ENCODE data around the gene TNFRSF1A. TPM values are rescaled to one million over a fixed set of nuclear protein-coding genes. Genes with fewer than 3 reads are reported as not detected.

The TNFRSF1A gene
- total and polyA plus RNA-seq, 9 of the 15 experiments (the other 6 are each of a cell fraction or from before 2014, with no cell fraction given) = 0.76 to 43.5 (median 30.0) TPM

DNA sequence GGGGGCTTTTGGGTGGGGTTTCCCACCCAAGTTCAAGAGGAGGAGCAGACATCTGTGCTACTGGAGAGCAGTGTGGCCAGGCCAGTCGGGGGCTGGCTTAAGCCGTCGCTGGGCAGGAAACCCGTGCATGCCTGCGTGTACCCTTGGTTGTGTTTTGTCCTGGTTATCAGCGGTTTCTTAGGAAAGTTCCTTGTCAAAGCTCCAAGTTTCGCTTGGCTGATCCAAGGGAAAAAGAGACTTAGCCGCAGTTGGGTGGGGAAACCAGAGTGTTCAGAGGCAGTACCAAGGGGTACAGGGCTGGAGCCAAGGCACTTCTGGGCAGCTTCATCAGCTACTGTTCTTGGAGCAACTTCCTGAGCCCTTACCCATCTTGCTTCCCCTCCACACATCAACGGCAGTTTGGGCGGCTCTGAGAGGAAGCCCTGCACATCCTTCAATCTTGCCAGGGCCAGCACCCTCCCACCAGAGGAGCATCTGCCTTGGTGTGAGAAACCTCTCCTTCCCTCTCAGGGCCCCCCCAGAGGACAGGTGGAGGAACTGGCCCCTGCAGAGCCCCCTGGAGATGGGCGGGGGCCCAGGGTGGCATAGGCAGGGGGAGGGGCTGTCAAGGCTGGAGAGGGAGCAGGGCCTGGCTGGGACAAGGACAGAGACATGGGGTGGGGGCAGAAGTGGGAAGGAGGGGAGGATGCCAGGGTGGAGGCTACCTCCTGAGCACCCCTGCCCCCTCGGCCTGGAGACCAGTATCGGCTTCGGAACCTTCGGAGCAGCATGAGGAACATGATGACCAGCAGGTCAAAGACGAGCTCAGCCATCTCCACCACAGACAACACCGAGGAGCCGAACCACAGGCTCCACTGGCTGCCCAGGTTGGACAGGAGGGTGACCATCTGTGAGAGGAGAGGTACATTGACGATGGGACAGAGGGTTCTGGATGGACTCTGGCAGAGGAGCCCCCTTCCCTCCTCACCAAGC lies 5.8 kb upstream of the TNFRSF1A start:
- Histone ChIP-seq H3K9me1 (ENCODE audit: control insufficient read depth, insufficient read depth, low read length) (no peaks in the 10 kb centered on the region), H3K9me3 (replicated peaks; ENCODE audit: control insufficient read depth, insufficient read depth, low read depth, low read length) (no peaks in the 10 kb centered on the region), H2AFZ (ENCODE audit: low read depth, low read length) (no peak overlapping the region), H3K4me1 (replicated peaks in 1 of 2; ENCODE audit: control insufficient read depth in 2 of 2, insufficient read depth in 2 of 2, low read length in 2 of 2) (peaks cover 21 to 25% of the 10 kb centered on the region in 2 experiments), H3K36me3 (ENCODE audit: control insufficient read depth, insufficient read depth, low read length) (no peaks in the 10 kb centered on the region), H3K4me3 (no peak overlapping the region), H3K27me3 (ENCODE audit: control insufficient read depth in 2 of 2, insufficient read depth in 2 of 2, low read length in 2 of 2) (peaks cover 0 to 19% of the 10 kb centered on the region in 2 experiments; a peak in 2 of 5 replicates), H4K20me1 (replicated peaks; ENCODE audit: control insufficient read depth, insufficient read depth, low read length) (peaks cover 11% of the 10 kb centered on the region; the same call in 1 of the 2 replicates), H3K27ac (ENCODE audit: extremely low read depth, low read depth, low read length) (no peak overlapping the region), H3K4me2 (ENCODE audit: insufficient read depth, low read length) (no peak overlapping the region), H3K79me2 (ENCODE audit: control insufficient read depth, insufficient read depth, low read length) (no peaks in the 10 kb centered on the region), H3K9ac (ENCODE audit: insufficient read depth in 1 of 2, low read depth in 2 of 2, low read length in 2 of 2) (no peak overlapping the region; a peak in 1 of 4 replicates)
- POLR2A ChIA-PET = interaction anchor here (0.5 kb wide), 1 partner anchor 23 kb away, joined by 4 read pairs; no protein-coding TSS in a partner anchor
- FAIRE-seq = no peak
- CTCF ChIA-PET (ENCODE audit: low intra/inter-chr PET ratio) = no interaction called here
- WGBS (ENCODE audit: insufficient coverage, low coverage, missing lambda C conversion rate) = 30% methylated on average over 13 of the region's 19 CpGs
- in situ Hi-C loops (cut with MboI) (no loop called here), intact Hi-C loops (cut with micrococcal nuclease) (no loop called here)
- ATAC-seq = no peak
- DNase-seq (ENCODE audit: extremely low read depth in 1 of 4, low spot score in 3 of 4) = no peak
- no TSS peak for BruUV-seq (replicated peaks)
- TF ChIP-seq ILF3 (IDR thresholded peaks at IDR 0.05; ENCODE audit: borderline replicate concordance) (no peak), ZKSCAN3 (CRISPR knock-in tag; IDR thresholded peaks at IDR 0.05) (no peak), MCM7 (IDR thresholded peaks at IDR 0.05) (no peak), ARNT (IDR thresholded peaks at IDR 0.05) (no peak), MCM3 (IDR thresholded peaks at IDR 0.05) (no peak), ZNF551 (CRISPR knock-in tag; IDR thresholded peaks at IDR 0.05) (no peak), NRF1 (conservative IDR thresholded peaks at IDR 0.05 in 1 of 2, IDR thresholded peaks at IDR 0.05 in 1 of 2) (no peak)
- TF ChIP-seq, protein P1, sequence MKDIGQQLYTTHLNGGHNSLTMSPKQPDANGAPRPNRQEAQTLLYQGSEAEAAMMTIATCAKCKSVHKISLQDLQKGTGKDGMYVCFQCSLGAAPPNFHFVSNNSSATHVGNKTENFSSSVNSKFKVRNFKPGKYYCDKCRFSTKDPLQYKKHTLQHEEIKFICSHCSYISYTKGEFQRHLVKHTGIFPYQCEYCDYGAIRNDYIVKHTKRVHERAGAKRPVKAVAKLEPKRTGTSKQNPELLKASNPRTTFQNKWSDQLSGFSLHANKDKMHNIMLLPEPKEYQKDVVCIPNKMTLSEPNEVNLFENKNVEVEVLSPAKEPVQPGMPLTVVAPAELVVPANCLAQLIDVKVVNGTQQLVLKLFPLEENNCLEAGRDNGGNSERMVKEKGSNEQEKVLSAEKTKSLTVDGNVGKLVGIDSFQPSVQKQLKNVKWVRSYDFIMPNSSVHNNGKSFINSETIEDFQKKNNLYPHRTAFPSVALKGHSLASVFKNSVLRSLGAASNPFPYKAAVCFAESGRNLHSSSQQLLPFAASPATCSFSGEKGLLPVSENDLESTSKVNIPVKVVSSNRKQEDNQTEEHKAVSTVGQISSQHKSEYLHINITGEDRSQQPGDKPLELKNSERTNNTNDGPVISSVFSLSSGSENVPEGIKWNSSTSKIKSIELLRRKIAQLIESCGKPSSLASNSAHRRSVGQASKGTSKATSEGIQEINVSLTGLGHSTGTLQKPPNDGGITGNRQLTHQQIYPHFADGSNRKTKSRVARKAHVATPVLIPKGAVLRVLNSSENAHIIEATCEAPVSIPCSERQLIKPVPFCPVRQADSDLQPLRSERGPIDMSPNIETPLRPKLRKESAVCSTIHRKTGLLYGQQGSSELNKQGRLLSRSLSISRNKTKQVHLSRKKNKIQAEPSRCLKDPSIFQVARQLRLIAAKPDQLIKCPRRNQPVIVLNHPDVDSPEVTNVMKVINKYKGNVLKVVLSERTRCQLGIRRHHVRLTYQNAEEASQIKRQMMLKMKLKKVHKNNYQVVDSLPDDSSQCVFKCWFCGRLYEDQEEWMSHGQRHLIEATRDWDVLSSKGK (CRISPR knock-in tag; IDR thresholded peaks at IDR 0.05) = no peak

Measured in K562 (cell line).